HG02610 (cell line): ENCODE data around the gene SLC8A3.
A peak's percentile ranks its signal among the peaks of the same experiment; 100 is the strongest.
"Not testable (repeated sequence)": the region's sequence is repeated elsewhere in the genome, so short reads cannot be mapped to it uniquely, and the experiment has no call there.

Source experiments
- ATAC-seq: cut with Tn5 transposase; IDR thresholded peaks from one replicate; pipeline ENCODE4 v1.9.1; 2021; ENCODE audit warnings: mild to moderate bottlenecking, moderate library complexity; ENCODE audit not compliant: unreplicated experiment

Gene SLC8A3, protein sequence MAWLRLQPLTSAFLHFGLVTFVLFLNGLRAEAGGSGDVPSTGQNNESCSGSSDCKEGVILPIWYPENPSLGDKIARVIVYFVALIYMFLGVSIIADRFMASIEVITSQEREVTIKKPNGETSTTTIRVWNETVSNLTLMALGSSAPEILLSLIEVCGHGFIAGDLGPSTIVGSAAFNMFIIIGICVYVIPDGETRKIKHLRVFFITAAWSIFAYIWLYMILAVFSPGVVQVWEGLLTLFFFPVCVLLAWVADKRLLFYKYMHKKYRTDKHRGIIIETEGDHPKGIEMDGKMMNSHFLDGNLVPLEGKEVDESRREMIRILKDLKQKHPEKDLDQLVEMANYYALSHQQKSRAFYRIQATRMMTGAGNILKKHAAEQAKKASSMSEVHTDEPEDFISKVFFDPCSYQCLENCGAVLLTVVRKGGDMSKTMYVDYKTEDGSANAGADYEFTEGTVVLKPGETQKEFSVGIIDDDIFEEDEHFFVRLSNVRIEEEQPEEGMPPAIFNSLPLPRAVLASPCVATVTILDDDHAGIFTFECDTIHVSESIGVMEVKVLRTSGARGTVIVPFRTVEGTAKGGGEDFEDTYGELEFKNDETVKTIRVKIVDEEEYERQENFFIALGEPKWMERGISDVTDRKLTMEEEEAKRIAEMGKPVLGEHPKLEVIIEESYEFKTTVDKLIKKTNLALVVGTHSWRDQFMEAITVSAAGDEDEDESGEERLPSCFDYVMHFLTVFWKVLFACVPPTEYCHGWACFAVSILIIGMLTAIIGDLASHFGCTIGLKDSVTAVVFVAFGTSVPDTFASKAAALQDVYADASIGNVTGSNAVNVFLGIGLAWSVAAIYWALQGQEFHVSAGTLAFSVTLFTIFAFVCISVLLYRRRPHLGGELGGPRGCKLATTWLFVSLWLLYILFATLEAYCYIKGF

DNA sequence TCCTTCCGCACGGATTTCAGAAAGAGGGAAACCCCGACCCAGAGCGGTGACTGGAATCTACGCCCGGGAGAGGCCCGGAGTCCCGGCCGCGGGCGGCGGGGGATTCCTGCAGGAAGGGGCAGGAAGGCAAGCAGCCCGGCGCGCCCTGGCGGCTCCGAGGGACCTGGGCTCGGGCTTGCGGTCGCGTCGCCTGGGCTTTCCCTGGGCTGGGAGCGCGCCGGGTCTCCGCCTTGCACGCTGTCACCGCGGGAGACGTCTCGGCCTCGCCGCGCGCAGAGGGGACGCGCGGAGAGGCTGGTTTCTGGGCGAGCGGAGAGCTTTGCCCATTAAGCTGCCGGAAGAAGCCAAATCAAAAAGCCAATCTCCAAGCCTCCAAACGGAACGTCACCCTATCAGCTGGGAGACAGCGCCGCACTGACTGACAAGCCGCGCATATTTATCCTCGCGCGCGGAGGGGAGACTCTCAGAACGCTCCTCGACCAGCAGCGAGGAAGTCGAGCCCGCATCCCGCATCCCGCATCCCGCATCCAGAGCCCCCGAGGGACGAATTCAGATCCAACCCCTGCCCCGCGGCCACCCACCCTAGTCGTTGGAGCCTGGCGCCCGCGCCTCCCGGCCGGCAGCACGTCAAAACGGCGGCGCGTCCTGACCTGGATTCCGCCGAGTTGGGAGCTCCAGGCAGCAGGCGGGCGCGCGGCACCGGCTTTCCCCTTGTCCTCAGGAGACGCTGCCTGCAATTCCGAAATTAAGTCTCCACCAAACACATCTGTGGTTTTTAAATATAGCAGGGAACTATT lies at the start of gene SLC8A3:
Gene SLC8A3 (minus strand): TSS at position 293 of the 797 bp plus-strand sequence. CDS start 20,529 bp downstream, outside the sequence.
- peak; percentile 41 for ATAC-seq

DNA sequence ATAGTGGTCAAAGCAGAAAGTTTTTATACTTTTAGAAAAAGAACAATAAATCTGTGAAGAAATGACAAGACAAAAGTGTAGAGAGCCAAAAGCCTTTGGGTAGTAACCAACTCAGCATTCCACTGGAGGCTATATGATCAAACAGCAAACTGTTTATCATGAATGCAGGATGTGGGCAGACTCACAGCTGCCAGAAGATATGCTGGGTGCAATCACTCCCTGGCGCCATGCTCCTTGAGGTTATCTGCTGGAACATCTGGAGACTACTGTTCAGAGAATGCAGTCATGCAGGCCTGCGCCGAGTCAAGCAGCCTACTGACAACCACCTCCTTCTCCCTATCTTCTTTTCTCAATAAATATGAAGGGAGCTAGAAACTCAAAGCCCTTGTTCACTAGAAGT lies 49.0 kb upstream of the SLC8A3 start:
- no peak for ATAC-seq

DNA sequence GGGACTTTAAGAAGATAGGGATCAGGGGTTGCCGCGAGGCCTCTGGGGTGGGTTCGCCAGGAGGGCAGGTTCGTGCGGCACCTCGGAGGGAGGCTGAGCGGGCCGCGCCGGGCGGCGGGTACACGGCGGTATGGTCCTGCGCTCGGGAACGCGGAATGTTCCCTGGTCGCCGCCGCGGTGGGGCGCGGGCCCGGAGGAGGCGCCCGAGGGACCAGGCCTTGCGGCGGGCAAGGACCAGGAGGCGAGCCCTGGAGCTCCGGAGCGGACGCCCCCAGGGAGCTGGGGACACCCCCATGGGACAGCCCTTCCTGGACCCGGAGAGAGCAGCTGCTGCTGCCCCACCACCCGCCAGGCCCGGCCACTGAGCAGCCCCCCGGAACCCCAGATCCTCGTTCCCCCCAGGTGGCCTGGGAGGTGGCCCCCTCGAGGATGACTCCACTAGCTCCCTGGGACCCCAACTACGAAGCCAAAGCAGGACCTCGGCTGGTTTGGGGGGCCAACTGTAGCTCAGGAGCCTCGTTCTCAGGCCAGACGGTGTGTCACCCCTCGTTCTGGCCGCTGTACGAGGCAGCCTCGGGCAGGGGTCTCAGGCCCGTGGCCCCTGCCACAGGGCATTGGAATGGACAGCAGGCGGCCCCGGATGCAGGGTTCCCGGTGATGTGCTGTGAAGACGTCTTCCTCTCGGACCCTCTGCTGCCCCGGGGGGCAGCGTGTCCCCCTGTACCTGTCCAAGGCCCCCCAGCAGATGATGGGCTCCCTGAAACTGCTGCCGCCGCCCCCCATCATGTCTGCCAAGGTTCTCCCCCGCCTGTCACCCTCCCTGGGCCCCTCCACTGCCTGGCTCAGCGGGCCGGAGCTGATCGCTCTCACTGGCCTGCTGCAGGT lies 45.6 kb upstream of the SLC8A3 start:
- ATAC-seq = no peak

DNA sequence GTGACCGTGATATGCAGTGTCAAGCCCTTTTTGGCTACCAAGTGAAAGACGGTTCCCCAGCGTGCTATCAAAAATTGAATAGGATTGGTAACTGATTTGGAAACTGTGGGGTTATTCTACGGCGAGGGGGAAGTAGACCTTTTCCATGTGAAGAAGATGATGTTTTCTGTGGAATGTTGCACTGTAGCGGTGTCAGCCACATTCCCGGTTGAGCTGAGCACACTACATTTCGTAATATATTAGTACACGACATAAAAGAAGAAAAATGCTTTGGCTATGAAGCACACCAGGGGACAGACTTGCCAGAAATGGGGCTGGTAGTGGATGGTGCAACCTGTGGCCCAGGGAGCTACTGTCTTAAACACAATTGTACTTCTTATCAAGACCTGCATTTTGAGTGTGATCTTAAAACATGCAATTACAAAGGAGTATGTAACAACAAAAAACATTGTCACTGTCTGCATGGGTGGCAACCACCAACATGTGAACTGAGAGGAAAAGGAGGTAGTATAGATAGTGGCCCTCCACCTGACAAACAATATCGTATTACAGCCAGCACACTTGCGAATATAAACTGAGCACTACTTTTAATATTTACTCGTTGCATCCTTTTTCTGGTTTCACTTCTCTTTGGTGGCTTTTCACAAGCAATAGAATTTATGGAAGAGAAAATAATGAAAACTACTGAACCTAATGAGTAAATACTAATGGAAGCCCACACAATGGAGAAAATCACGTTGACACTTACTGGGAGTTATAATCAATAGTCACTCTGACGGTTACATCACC lies 43.2 kb upstream of the SLC8A3 start:
- not testable (repeated sequence) for ATAC-seq

DNA sequence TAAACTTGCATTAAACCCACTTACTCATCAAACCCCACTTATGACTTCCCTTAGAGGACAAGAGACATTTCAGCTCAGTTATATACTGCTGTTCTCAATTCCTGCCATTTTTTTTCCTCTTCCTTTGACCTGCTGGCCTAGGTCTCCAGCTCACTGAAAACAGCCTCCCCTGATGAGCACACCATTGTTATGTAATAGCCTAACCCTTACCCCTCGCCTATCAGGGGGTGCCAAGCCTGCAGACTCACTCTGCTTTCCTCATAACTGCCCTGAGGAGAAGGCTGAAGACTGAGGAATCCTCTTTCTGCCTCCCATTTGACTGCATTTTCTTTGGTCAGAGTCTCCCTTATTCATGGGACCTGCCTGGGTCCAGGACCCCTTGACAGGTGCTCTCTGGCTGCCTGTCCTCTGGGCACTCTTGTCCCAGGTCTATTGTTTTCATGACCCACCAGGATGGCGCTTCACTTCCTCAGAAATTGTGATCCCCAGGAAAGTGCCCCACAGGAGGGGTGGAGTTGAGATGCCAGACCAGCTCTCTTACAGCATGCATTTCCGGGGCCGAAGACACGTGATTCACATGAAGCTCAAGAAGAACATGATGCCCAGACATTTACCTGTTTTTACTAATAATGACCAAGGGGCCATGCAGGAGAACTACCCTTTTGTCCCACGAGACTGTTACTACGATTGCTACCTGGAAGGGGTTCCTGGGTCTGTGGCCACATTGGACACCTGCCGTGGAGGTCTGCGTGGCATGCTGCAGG lies 41.3 kb upstream of the SLC8A3 start:
- ATAC-seq = not testable (repeated sequence)

DNA sequence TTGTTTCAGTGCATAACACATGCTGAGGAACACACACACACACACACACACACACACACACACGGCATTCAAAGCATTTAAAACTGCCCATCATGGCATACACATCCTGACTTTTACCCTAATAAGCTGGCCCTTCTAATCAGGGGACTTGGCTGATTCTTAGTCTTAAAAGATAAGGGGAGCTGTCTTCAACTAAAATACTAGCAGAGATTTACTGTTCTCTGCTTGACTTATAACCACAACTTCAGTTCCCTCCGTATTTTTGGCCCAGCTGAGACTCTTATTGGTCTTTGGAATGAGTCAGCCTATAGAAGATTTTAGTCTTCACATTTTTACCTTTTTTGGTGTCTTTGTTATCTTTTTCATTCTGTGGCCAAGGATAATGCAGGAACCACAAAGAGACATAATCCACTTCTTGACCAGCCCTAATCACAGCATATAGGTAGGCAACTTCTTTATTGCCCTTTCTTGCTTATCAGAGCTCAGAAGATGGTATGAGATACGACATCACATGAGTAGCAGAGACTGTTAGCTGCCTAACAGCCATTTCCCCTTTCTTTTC lies 25.1 kb upstream of the SLC8A3 start:
- no peak for ATAC-seq

DNA sequence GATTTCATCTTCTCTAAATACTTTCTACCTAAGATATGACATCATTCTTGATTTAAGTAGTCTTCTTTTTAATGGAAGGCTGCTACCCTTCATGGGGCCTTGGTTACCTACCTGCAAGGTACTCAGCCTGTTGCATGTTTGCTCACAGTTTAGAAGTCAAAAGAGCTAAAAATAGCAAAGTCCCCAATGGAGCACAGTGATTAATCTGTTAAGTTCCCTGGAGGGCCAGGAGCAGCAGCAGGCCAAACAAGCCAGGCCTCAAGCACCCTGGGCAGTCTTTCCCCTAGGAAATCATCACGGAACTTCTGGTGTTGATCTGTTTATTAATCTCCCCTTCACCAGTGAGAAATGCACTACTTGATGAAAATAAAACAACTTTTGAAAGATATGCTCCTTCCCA lies 24.0 kb upstream of the SLC8A3 start:
- ATAC-seq = no peak

DNA sequence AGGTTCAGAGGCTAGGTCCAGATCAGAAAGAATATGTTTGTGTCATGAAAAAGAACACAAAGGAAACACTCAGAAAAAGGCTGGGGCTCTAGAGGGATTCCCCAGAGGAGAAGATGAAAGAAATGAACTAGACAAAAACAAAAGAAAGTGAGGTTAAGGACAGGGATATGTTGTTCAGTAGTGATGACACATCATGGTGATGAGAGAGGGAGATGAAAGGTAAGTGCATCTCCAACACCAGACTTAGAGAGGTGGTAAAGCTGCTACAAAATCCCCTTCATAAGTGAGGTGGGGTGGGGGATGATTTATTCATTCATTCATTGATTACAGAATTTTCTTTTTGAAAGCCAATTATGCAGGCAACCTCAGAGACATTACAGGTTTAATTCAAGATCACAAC lies 19.6 kb upstream of the SLC8A3 start:
- no peak for ATAC-seq

DNA sequence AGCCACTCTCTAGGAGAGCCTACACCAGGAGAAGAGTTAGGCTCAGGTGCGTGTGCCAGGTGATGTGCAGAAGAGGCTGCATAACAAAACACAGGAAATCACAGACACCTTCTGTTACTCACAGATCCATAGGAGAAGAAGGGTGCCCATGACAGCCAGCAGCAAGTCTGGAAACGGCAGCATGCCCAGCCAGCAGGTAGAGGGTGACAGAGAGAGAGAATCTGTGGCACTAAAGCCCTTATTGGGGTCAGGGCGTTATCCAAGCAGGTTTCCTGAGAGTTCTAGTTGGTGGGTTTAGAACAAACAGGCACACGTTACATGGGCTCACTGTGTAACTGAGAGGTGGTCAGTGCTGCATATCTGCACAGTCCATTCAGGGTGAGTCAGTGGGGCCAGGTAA lies 14.9 kb upstream of the SLC8A3 start:
- ATAC-seq = no peak

DNA sequence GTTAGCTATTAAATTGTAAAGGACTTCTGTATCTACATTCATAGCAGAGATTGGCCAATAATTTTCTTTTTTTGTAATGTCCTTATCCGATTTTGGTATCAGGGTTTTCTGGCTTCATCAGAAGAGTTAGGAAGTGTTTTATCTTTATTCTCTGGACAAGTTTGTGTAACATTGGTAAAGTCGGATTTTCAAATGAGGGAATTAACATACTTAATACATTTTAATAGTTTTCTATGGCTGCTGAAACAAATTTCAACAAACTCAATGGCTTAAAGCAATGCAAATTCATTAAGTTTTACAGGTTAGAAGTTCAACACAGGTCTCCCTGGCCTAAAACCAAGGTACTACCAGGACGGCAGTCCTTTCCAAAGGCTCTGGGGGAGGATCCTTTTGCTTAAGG lies 13.2 kb upstream of the SLC8A3 start:
- no peak for ATAC-seq

DNA sequence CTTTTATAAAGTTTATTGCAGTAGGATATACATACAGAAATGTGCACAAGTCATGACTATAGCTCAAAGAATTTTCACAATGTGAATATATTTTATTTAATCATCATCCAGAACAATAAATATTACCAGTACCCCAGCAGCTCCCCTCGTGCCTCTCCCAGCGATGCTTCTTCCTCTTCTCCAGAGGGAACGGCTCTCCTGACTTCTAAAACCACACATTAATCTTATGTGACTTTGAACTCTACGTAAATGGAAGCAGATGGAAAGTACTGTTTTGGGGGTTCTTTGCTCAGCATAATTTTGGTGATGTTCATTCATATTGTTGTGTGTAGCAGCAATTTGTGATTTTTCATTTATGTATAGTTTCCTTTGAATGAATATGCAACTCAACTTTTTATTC lies 4.6 kb upstream of the SLC8A3 start:
- ATAC-seq = no peak

DNA sequence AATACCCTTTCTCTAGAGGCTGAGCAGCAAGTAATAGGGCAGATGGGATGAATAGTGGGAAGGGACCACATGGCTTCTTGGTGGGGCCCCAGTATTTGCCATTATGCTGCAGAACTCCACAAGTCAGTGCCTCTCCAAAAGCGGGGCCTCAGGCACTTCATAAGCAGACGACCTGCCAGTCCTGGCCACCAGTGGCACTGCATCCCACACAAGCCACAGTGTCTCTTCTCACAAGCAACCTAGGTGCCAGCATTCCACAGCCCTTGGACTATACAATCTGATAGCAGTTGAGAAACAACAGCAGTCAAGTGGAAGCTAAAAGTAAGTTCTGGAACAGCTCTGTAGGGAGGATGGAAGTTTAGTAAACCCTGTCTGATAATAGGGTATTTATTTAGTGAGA lies 4.2 kb upstream of the SLC8A3 start:
- ATAC-seq = no peak

DNA sequence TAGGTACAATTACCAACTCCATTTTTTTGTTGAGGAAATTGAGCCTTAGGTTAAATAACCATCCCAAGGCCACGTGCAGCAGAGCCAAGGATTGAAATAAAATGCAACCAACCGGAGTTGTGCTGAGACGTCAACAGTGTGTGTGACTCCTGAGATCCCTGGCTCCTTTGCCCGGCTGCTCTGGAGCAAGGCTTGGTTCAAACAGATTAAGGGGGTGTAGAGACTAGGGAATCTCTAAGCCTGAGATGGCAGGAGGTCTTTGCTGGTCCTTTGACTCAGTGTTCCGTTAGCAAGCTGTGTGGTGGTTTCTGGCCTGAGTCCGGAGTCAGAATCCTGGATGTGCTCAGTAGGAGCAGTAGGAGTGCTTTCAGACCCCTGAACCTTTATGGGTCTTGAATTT lies 1.4 kb upstream of the SLC8A3 start:
- ATAC-seq = no peak

DNA sequence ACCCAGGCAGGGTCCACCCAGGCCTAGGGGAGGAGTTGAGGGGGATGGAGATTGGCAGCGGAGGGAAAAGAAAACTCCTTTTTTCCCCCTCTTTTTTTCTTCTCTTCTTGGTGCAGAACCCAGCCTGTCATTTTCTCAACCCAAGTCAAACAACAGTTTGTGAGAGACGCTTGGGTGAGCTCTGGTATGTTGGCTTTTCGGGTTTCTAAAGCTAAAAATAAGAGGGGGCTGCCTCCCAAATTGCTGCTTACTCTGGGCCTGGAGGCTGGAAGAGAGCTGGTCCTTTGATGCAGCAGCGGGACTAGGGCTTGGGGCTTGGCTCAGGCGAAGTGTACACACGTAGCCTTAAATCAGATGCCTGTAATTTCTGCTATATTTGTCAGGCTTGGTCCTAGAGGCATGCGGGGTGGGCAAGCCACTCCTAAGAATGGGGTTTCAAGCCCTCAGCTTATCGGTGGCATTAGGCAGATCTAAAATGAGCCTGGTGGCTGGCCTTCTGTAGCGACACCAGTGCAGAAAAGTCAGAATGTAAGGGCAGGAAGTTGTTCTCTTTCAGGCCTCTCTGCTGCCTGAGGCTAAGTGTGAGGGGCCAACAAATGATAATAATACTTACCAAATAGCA lies 816 bp upstream of the SLC8A3 start:
- ATAC-seq = no peak

DNA sequence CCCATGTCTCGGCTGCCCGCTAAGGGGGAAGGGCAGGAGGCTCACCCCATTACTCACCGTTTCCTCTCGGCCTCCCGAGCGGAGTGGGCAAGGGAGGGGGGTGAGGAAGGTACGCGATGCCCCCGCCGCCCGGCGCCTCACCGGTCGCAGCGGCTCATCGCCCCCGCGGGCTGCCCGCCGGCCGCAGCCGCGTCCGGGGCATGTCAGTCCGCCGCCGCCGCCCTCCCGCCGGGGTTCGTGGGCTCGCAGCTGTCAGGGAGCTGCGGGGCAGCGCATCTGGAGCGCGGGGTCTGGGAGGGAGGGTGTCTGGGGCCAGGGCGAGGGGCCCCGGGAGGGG lies 461 bp downstream of the SLC8A3 start:
- ATAC-seq = peak; percentile 12

DNA sequence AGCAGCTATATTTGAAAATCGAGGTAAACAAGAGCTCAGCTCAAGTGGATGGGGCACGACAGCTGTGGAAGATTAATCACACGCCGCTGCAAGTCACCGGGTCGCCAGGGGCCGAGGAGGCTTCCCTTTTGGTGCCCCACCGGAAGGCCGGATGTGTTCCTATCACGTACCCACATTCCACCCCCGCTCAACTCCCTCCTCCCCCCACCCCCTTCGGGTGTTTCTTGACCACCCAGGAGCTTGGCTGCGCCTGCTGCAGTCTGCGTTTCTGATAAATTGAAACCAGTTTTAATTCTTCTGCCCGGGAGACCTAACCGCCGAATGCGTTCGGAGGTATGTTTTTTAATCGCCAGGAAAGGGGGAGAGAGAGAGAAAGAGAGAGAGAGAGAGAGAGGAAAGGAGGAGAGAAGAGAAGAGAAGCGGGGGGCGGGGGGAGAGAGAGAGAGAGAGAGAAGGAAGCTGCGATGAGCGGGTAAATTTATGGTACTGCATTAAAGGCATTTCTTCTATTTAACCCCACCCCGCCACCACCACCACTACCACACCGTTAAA lies 1.8 kb downstream of the SLC8A3 start:
- ATAC-seq = no peak

DNA sequence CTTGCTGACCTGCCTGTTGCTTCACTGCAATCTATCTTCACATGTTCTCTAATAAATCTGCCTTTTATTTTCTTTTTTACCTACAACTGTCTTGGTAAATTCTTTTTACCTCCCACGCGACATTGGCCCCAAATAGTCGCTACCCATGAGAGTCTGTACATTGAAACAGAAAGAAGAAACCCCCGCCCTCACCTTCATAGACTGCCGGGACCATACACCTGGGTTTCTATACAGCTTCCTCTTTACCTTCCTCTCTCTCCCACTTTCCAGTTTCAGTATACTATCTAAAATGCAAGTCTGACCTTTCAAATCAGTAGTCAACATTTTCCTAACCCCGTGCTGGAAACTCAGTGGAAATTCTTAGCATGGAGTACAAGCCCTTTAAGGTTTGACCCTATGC lies 4.8 kb downstream of the SLC8A3 start:
- ATAC-seq = peak; percentile 47

DNA sequence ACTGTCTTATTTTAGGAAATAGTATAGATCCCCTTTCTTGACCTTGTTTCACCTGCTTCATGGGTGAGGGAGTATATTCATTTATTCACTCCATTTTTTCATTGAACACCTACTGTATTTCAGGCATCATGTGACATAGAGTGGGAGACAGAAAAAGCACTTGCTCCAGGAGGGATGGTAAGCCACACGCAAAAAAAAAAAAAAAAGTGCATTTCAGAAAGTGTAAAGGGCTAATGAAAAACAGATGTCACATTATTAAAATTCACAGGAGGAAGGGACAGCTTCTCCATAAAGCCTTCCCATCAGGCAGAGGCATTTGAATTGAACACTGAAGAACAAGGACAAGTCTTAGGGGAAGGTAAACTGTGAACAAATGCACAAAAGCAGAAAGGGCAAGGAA lies 7.5 kb downstream of the SLC8A3 start:
- ATAC-seq = no peak
